SH-SY5Y (cell line): ENCODE results near the gene PLAAT2.

Experiments used
- GATA2 ChIP-seq: IDR thresholded peaks from 2 replicates; pipeline ENCODE4 v1.6.1; 2011; ENCODE audit warnings: mild to moderate bottlenecking, low read depth, low read length
- GATA3 ChIP-seq: IDR thresholded peaks from 2 replicates; pipeline ENCODE4 v1.6.1; 2011; ENCODE audit warnings: low read depth, mild to moderate bottlenecking, low read length, moderate library complexity

- TF ChIP-seq GATA2 (no peak), GATA3 (no peak)
Measured at GRCh38 chr11:63590024-63590788, 27.0 kb upstream of the PLAAT2 start.
